WTC11 (cell line): ENCODE measurements around the gene GPX5. TPM values are rescaled to one million over a fixed set of nuclear protein-coding genes. Genes with fewer than 3 reads are reported as not detected.

Experiments
- ATAC-seq: fragments of 200-7000 bp; cut with Tn5 transposase; 2 replicates; pipeline ENCODE4 v1.10.0; 2021; ENCODE audit warnings: mild to moderate bottlenecking, moderate library complexity
- CTCF ChIA-PET: fragments of 300-600 bp; sonication (Branson Sonifier 250); formaldehyde crosslinking; loops from one replicate; lab custom pipeline; 2021; ENCODE audit warnings: antibody characterized with exemption; lab: Charles Lee
- POLR2A ChIA-PET: fragments of 350-600 bp; sonication (Branson Sonifier 250); formaldehyde crosslinking; loops from one replicate; lab custom pipeline; 2021; ENCODE audit warnings: antibody characterized with exemption; lab: Charles Lee
- DNase-seq: peaks from one replicate; pipeline ENCODE4 v3.0.0; 2021; ENCODE audit warnings: low spot score
- H3K27ac Mint-ChIP-seq: 2 replicates; pipeline ENCODE4 v1.8.0; 2021; ENCODE audit warnings: mixed read lengths
- H3K27me3 Mint-ChIP-seq: 2 replicates; pipeline ENCODE4 v1.8.0; 2021; ENCODE audit warnings: low read depth, mild to moderate bottlenecking, moderate library complexity, mixed read lengths
- H3K36me3 Mint-ChIP-seq: 2 replicates; pipeline ENCODE4 v1.8.0; 2021; ENCODE audit warnings: mixed read lengths
- H3K4me1 Mint-ChIP-seq: 2 replicates; pipeline ENCODE4 v1.8.0; 2022; ENCODE audit warnings: mixed read lengths
- H3K4me3 Mint-ChIP-seq: 2 replicates; pipeline ENCODE4 v1.8.0; 2021; ENCODE audit warnings: mild to moderate bottlenecking, moderate library complexity, mixed read lengths
- H3K9me3 Mint-ChIP-seq: 2 replicates; pipeline ENCODE4 v1.8.0; 2021; ENCODE audit warnings: mixed read lengths
- ATF6 ChIP-seq: sonication (generic); formaldehyde crosslinking; IDR thresholded peaks from 2 replicates; pipeline ENCODE4 v1.8.1; 2023; ENCODE audit warnings: mild to moderate bottlenecking, missing genetic modification reagents
- CREB1 ChIP-seq: sonication (generic); formaldehyde crosslinking; IDR thresholded peaks from 2 replicates; pipeline ENCODE4 v1.8.0; 2023; ENCODE audit warnings: mild to moderate bottlenecking, missing genetic modification reagents
- E2F1 ChIP-seq: sonication (generic); formaldehyde crosslinking; IDR thresholded peaks from 2 replicates; pipeline ENCODE4 v1.8.0; 2022; ENCODE audit warnings: mild to moderate bottlenecking, missing genetic modification reagents
- ELF4 ChIP-seq: sonication (generic); formaldehyde crosslinking; IDR thresholded peaks from 2 replicates; pipeline ENCODE4 v1.8.1; 2022; ENCODE audit warnings: low read depth, mild to moderate bottlenecking, moderate library complexity, missing genetic modification reagents
- GTF2I ChIP-seq: fragments of 250-450 bp; sonication (Bioruptor Pico); conservative IDR thresholded peaks from 2 replicates; pipeline ENCODE4 v1.4.0; 2021; ENCODE audit warnings: mild to moderate bottlenecking
- HMGA2 ChIP-seq: fragments of 250-450 bp; sonication (Bioruptor Pico); IDR thresholded peaks from 2 replicates; pipeline ENCODE4 v1.4.0; 2021; ENCODE audit warnings: mild to moderate bottlenecking, moderate library complexity
- PREB ChIP-seq: sonication (generic); formaldehyde crosslinking; IDR thresholded peaks from 2 replicates; pipeline ENCODE4 v1.8.1; 2022; ENCODE audit warnings: mild to moderate bottlenecking, missing genetic modification reagents, moderate library complexity, borderline replicate concordance
- SP1 ChIP-seq: sonication (generic); formaldehyde crosslinking; conservative IDR thresholded peaks from 2 replicates; pipeline ENCODE4 v1.8.1; 2022; ENCODE audit warnings: missing genetic modification reagents
- STAT6 ChIP-seq: sonication (generic); formaldehyde crosslinking; conservative IDR thresholded peaks from 2 replicates; pipeline ENCODE4 v1.8.1; 2023; ENCODE audit warnings: mild to moderate bottlenecking, low read depth, missing genetic modification reagents, moderate library complexity
- USF1 ChIP-seq: sonication (generic); formaldehyde crosslinking; IDR thresholded peaks from 2 replicates; pipeline ENCODE4 v1.8.0; 2022; ENCODE audit warnings: mild to moderate bottlenecking, missing genetic modification reagents
- ZNF396 ChIP-seq: fragments of 250-450 bp; sonication (Bioruptor Pico); IDR thresholded peaks from 2 replicates; pipeline ENCODE4 v1.8.0; 2021; ENCODE audit warnings: mild to moderate bottlenecking, moderate library complexity, borderline replicate concordance
- ZNF423 ChIP-seq: fragments of 250-450 bp; sonication (Bioruptor Pico); IDR thresholded peaks from 2 replicates; pipeline ENCODE4 v2.1.2; 2022; ENCODE audit warnings: mild to moderate bottlenecking, moderate library complexity
- ZNF512 ChIP-seq: sonication (generic); formaldehyde crosslinking; IDR thresholded peaks from 2 replicates; pipeline ENCODE4 v1.8.1; 2022; ENCODE audit warnings: missing genetic modification reagents, borderline replicate concordance
- total RNA-seq: library from RNA; stranded (reverse); gene quantifications from 3 replicates; pipeline ENCODE4 v1.2.3, GENCODE V29; 2021
- TF ChIP-seq, protein P1 (sequence below): fragments of 250-450 bp; sonication (Bioruptor Pico); IDR thresholded peaks from 2 replicates; pipeline ENCODE4 v1.9.0; 2021; ENCODE audit warnings: mild to moderate bottlenecking
- TF ChIP-seq, protein P2 (sequence below): sonication (generic); formaldehyde crosslinking; IDR thresholded peaks from 2 replicates; pipeline ENCODE4 v1.8.0; 2023; ENCODE audit warnings: missing genetic modification reagents, mild to moderate bottlenecking, borderline replicate concordance
- TF ChIP-seq, protein P3 (sequence below): fragments of 250-450 bp; sonication (Bioruptor Pico); conservative IDR thresholded peaks from 2 replicates; pipeline ENCODE4 v1.9.0; 2021; ENCODE audit warnings: mild to moderate bottlenecking

The GPX5 gene
- total RNA-seq, 1 experiment from 2014 or later: not detected

GRCh38 chr6:28490205-28490890 lies 35.3 kb upstream of the GPX5 start (continued):
- TF ChIP-seq STAT6 (CRISPR knock-in tag) (no peak), ZNF396 (no peak), CREB1 (CRISPR knock-in tag) (no peak), PREB (CRISPR knock-in tag) (no peak), HMGA2 (CRISPR knock-in tag) (no peak)

DNA sequence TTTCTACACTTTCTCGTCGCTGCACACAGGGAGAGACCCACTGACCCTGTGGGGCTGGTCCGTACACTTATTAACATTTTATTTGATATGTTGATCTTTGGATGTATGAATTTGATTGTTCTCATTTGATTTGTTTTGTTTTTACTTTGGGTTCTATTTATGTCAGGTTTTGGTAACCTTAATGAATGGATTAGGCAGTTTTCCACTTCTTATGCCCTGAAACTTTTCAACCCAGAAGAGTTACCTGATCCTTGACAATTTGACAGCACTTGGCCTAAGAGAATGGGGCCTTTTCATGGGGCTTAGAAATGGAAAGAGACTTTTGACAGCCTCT lies 33.7 kb upstream of the GPX5 start:
- no peaks in the 10 kb centered on the region for H3K36me3 Mint-ChIP-seq
- TF ChIP-seq ELF4 (CRISPR knock-in tag) (no peak), USF1 (CRISPR knock-in tag) (no peak; the same call in 1 of the 2 replicates), ATF6 (no peak), ZNF423 (CRISPR knock-in tag) (no peak), E2F1 (CRISPR knock-in tag) (no peak), SP1 (CRISPR knock-in tag) (no peak), ZNF512 (CRISPR knock-in tag) (no peak), GTF2I (no peak)
- TF ChIP-seq, protein P1, sequence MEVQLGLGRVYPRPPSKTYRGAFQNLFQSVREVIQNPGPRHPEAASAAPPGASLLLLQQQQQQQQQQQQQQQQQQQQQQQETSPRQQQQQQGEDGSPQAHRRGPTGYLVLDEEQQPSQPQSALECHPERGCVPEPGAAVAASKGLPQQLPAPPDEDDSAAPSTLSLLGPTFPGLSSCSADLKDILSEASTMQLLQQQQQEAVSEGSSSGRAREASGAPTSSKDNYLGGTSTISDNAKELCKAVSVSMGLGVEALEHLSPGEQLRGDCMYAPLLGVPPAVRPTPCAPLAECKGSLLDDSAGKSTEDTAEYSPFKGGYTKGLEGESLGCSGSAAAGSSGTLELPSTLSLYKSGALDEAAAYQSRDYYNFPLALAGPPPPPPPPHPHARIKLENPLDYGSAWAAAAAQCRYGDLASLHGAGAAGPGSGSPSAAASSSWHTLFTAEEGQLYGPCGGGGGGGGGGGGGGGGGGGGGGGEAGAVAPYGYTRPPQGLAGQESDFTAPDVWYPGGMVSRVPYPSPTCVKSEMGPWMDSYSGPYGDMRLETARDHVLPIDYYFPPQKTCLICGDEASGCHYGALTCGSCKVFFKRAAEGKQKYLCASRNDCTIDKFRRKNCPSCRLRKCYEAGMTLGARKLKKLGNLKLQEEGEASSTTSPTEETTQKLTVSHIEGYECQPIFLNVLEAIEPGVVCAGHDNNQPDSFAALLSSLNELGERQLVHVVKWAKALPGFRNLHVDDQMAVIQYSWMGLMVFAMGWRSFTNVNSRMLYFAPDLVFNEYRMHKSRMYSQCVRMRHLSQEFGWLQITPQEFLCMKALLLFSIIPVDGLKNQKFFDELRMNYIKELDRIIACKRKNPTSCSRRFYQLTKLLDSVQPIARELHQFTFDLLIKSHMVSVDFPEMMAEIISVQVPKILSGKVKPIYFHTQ (CRISPR knock-in tag): no peak
- TF ChIP-seq, protein P2, sequence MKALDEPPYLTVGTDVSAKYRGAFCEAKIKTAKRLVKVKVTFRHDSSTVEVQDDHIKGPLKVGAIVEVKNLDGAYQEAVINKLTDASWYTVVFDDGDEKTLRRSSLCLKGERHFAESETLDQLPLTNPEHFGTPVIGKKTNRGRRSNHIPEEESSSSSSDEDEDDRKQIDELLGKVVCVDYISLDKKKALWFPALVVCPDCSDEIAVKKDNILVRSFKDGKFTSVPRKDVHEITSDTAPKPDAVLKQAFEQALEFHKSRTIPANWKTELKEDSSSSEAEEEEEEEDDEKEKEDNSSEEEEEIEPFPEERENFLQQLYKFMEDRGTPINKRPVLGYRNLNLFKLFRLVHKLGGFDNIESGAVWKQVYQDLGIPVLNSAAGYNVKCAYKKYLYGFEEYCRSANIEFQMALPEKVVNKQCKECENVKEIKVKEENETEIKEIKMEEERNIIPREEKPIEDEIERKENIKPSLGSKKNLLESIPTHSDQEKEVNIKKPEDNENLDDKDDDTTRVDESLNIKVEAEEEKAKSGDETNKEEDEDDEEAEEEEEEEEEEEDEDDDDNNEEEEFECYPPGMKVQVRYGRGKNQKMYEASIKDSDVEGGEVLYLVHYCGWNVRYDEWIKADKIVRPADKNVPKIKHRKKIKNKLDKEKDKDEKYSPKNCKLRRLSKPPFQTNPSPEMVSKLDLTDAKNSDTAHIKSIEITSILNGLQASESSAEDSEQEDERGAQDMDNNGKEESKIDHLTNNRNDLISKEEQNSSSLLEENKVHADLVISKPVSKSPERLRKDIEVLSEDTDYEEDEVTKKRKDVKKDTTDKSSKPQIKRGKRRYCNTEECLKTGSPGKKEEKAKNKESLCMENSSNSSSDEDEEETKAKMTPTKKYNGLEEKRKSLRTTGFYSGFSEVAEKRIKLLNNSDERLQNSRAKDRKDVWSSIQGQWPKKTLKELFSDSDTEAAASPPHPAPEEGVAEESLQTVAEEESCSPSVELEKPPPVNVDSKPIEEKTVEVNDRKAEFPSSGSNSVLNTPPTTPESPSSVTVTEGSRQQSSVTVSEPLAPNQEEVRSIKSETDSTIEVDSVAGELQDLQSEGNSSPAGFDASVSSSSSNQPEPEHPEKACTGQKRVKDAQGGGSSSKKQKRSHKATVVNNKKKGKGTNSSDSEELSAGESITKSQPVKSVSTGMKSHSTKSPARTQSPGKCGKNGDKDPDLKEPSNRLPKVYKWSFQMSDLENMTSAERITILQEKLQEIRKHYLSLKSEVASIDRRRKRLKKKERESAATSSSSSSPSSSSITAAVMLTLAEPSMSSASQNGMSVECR (CRISPR knock-in tag): no peak
- TF ChIP-seq, protein P3, sequence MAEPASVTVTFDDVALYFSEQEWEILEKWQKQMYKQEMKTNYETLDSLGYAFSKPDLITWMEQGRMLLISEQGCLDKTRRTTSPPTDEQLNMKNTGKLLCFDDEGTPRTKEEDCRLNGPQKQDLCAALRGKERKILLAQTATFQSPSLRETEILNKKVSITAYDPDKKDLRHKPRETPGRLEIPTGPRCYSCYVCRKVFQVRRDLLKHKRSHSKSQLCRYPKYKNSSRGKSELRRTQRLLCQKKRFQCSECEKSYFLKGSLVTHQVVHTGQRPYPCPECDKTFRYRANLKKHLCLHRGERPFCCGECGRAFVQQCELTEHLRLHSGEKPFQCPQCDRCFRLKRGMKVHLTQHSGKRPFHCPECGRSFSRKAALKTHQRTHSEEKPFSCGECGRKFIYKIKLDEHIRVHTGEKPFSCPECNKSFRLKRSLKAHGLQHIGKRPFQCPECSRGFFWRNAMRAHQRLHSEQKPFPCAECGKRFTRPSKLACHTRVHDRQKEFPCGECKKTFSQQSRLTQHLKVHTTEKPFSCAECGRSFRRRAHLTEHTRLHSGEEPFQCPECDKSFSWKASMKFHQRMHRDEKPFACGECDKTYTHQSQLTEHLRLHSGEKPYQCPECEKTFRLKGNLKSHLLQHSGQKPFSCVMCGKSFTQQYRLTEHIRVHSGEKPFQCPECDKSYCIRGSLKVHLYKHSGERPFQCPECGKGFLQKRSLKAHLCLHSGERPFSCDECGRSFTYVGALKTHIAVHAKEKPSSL: no peak

More for the DNA sequence above, 33.7 kb upstream of the GPX5 start:
- peaks cover 18% of the 10 kb centered on the region for H3K4me1 Mint-ChIP-seq
- ChIA-PET CTCF (no interaction called here), POLR2A (no interaction called here)
- ATAC-seq (no peak), DNase-seq (no peak)
- no peak overlapping the region for H3K27ac Mint-ChIP-seq
- peaks cover 6% of the 10 kb centered on the region; the same call in 1 of the 2 replicates for H3K27me3 Mint-ChIP-seq
- no peaks in the 10 kb centered on the region for H3K9me3 Mint-ChIP-seq
- H3K4me3 Mint-ChIP-seq: peak overlapping the region; percentile 68
